IMR-90 (cell line): ENCODE measurements around the gene IFIH1. TPM values are rescaled to one million over a fixed set of nuclear protein-coding genes. Genes with fewer than 3 reads are reported as not detected.
A peak's percentile ranks its signal among the peaks of the same experiment; 100 is the strongest.

Experiments used
- ATAC-seq: fragments of 200-7000 bp; cut with Tn5 transposase; 2 replicates; pipeline ENCODE4 v1.9.1; 2020; ENCODE audit warnings: low read depth, mild to moderate bottlenecking, moderate library complexity
- BruUV-seq: library from RNA; stranded (reverse); fragments of 400-500 nt; replicated peaks from 2 replicates; lab custom pipeline; 2021; lab: Mats Ljungman, UMichigan
- CTCF ChIA-PET: fragments of 300-600 bp; formaldehyde crosslinking; extraction: SDS; loops from one replicate; lab custom pipeline; 2021; ENCODE audit warnings: antibody characterized with exemption; lab: Yijun Ruan, JAX
- POLR2A ChIA-PET: fragments of 300-600 bp; sonication (Branson Sonifier 250); formaldehyde crosslinking; loops from one replicate; lab custom pipeline; 2022; ENCODE audit warnings: antibody characterized with exemption; ENCODE audit not compliant: unreplicated experiment; lab: Charles Lee
- DNase-seq: peaks from one replicate; pipeline ENCODE4 v3.0.0; 2013
- H2AFZ ChIP-seq: replicated peaks from 2 replicates; pipeline ENCODE3; 2013; ENCODE audit warnings: low read length, mild to moderate bottlenecking; ENCODE audit not compliant: poor library complexity
- H2AK5ac ChIP-seq: 2 replicates; pipeline ENCODE4 v1.6.1; 2013; ENCODE audit warnings: low read depth, low read length, inconsistent platforms
- H2AK9ac ChIP-seq: replicated peaks from 2 replicates; pipeline ENCODE3; 2013; ENCODE audit warnings: mild to moderate bottlenecking, low read depth, low read length, moderate library complexity; ENCODE audit not compliant: poor library complexity
- H2BK120ac ChIP-seq: 2 replicates; pipeline ENCODE4 v1.6.1; 2013; ENCODE audit warnings: low read depth, low read length, inconsistent platforms
- H2BK15ac ChIP-seq: 3 replicates; pipeline ENCODE4 v1.6.1; 2013; ENCODE audit warnings: low read depth, low read length, inconsistent platforms
- H2BK20ac ChIP-seq: 2 replicates; pipeline ENCODE4 v1.6.1; 2013; ENCODE audit warnings: low read depth, mild to moderate bottlenecking, inconsistent platforms, low read length, moderate library complexity
- H2BK5ac ChIP-seq: 2 replicates; pipeline ENCODE4 v1.6.1; 2013; ENCODE audit warnings: mild to moderate bottlenecking, low read depth, low read length, inconsistent platforms; ENCODE audit not compliant: poor library complexity, severe bottlenecking
- H3K14ac ChIP-seq: replicated peaks from 2 replicates; pipeline ENCODE4 v1.6.1; 2013; ENCODE audit warnings: low read depth, low read length, inconsistent platforms
- H3K18ac ChIP-seq: 2 replicates; pipeline ENCODE4 v1.6.1; 2013; ENCODE audit warnings: low read depth, low read length, control low read depth
- H3K23ac ChIP-seq: 2 replicates; pipeline ENCODE4 v1.6.1; 2013; ENCODE audit warnings: low read depth, low read length, inconsistent platforms
- H3K27ac ChIP-seq: 2 replicates; pipeline ENCODE4 v1.5.1; 2013; ENCODE audit warnings: mild to moderate bottlenecking, control low read depth, low read length; ENCODE audit not compliant: insufficient read depth
- H3K27me3 ChIP-seq: 2 replicates; pipeline ENCODE4 v1.6.1; 2013; ENCODE audit warnings: low read length; ENCODE audit not compliant: control insufficient read depth, insufficient read depth
- H3K36me3 ChIP-seq: 2 replicates; pipeline ENCODE4 v1.6.1; 2013; ENCODE audit warnings: low read length, mixed read lengths; ENCODE audit not compliant: control insufficient read depth, insufficient read depth
- H3K4ac ChIP-seq: 2 replicates; pipeline ENCODE4 v1.6.1; 2013; ENCODE audit warnings: low read depth, low read length, inconsistent platforms
- H3K4me1 ChIP-seq: 2 replicates; pipeline ENCODE4 v1.6.1; 2013; ENCODE audit warnings: low read length, mixed read lengths; ENCODE audit not compliant: control insufficient read depth, insufficient read depth
- H3K4me2 ChIP-seq: 2 replicates; pipeline ENCODE4 v1.6.1; 2013; ENCODE audit warnings: low read depth, mild to moderate bottlenecking, control low read depth, low read length, moderate library complexity
- H3K4me3 ChIP-seq: 2 replicates; pipeline ENCODE4 v1.5.1; 2013; ENCODE audit warnings: low read depth, mild to moderate bottlenecking, control low read depth, low read length, moderate library complexity; ENCODE audit not compliant: insufficient read depth
- H3K56ac ChIP-seq: 2 replicates; pipeline ENCODE4 v1.6.1; 2013; ENCODE audit warnings: low read length, inconsistent platforms; ENCODE audit not compliant: insufficient read depth; ENCODE audit errors: extremely low read depth
- H3K79me1 ChIP-seq, 2 experiments: 2 replicates each; pipeline ENCODE4 v1.6.1; 2013; ENCODE audit warnings: low read length in 2 of 2, inconsistent platforms in 1 of 2, low read depth in 1 of 2
- H3K9ac ChIP-seq: 2 replicates; pipeline ENCODE4 v1.6.1; 2013; ENCODE audit warnings: low read depth, low read length, control low read depth
- H3K9me1 ChIP-seq: 2 replicates; pipeline ENCODE4 v1.6.1; 2013; ENCODE audit warnings: low read length, inconsistent platforms; ENCODE audit not compliant: insufficient read depth
- H3K9me3 ChIP-seq: 2 replicates; pipeline ENCODE4 v1.6.1; 2013; ENCODE audit warnings: low read length; ENCODE audit not compliant: control insufficient read depth, insufficient read depth
- H4K20me1 ChIP-seq: 2 replicates; pipeline ENCODE4 v1.6.1; 2013; ENCODE audit warnings: low read length, inconsistent platforms; ENCODE audit not compliant: insufficient read depth
- H4K5ac ChIP-seq: 2 replicates; pipeline ENCODE4 v1.6.1; 2013; ENCODE audit warnings: mild to moderate bottlenecking, low read depth, low read length, control low read depth
- H4K8ac ChIP-seq, 2 experiments: 2 replicates each; pipeline ENCODE4 v1.6.1; 2013; ENCODE audit warnings: low read depth in 2 of 2, low read length in 2 of 2, control low read depth in 1 of 2, inconsistent platforms in 1 of 2
- H4K91ac ChIP-seq: 2 replicates; pipeline ENCODE4 v1.6.1; 2013; ENCODE audit warnings: low read depth, low read length, inconsistent platforms; ENCODE audit not compliant: insufficient read depth
- SMC3 ChIP-seq: fragments of 150-350 bp; IDR thresholded peaks from 2 replicates; pipeline ENCODE4 v1.6.1; 2016; ENCODE audit warnings: low read depth, mild to moderate bottlenecking, antibody characterized with exemption, low read length, moderate library complexity
- USF2 ChIP-seq: fragments of 150-350 bp; IDR thresholded peaks from 2 replicates; pipeline ENCODE4 v1.6.1; 2017; ENCODE audit warnings: mild to moderate bottlenecking, antibody characterized with exemption, low read length, low read depth
- WGBS, 2 experiments: methylation state at CpG; one replicate each; pipeline versions ENCODE4 v1.1.5 to v1.1.7; 2013; ENCODE audit warnings: missing lambda C conversion rate in 2 of 2; ENCODE audit not compliant: insufficient read length in 1 of 2; ENCODE audit errors: extremely low coverage in 2 of 2; 5-methylcytosine and 5-hydroxymethylcytosine counted together
- dilution Hi-C: fragments of 300-500 bp; cut with HindIII; formaldehyde crosslinking; loops from one replicate; pipeline ENCODE4 v1.14.3; 2018; ENCODE audit warnings: low sequenced_read_pairs; ENCODE audit not compliant: unreplicated experiment
- in situ Hi-C: fragments of 300-500 bp; cut with MboI; formaldehyde crosslinking; loops from 3 replicates; pipeline ENCODE4 v1.14.3; 2019; ENCODE audit warnings: low sequenced_read_pairs, inconsistent platforms, mixed read lengths
- intact Hi-C: fragments of 100-400 bp; cut with micrococcal nuclease; formaldehyde crosslinking; loops from 2 replicates; pipeline ENCODE4 v1.10.0; 2022
- polyA plus RNA-seq, 3 experiments: library from polyadenylated mRNA; depleted of rRNA; stranded (reverse); fragments of >200 nt; gene quantifications; 2 replicates each; pipeline ENCODE4 v1.2.3, GENCODE V29; 2012; ENCODE audit warnings: low replicate concordance in 1 of 3
- total RNA-seq: library from RNA; depleted of rRNA; stranded (reverse); fragments of >200 nt; gene quantifications from 2 replicates; pipeline ENCODE4 v1.2.3, GENCODE V29; 2012

IFIH1 gene
- total and polyA plus RNA-seq, 2 of the 4 experiments (the other 2 are of a cell fraction) = 1.3 to 1.4 TPM

- H2BK20ac ChIP-seq = no peak overlapping the region
- in situ Hi-C loops = no loop called here
- H2BK120ac ChIP-seq = no peak overlapping the region; the same call in 1 of the 2 replicates
- H3K4me3 ChIP-seq = no peak overlapping the region
- no peaks in the 10 kb centered on the region for H3K9me3 ChIP-seq
- no peak overlapping the region for H3K56ac ChIP-seq
- H4K5ac ChIP-seq = peak overlapping the region; percentile 36; the same call in 1 of the 2 replicates
- H2AFZ ChIP-seq = no peak overlapping the region
- DNase-seq (no peak), ATAC-seq (no peak)
- no peak overlapping the region for H4K8ac ChIP-seq
- no peaks in the 10 kb centered on the region for H3K4me1 ChIP-seq
- no TSS peak for BruUV-seq
- ChIA-PET CTCF (interaction anchor here (1.3 to 4.0 kb wide), 8 partner anchors 10 to 94 kb away, joined by 3 to 25 read pairs (median 6); partner anchors contain the start of gene FAP), POLR2A (no interaction called here)
- H3K4me2 ChIP-seq = no peak overlapping the region
- dilution Hi-C loops = no loop called here
- no peak for TF ChIP-seq SMC3
- TF ChIP-seq USF2 = no peak
- H3K9me1 ChIP-seq = peaks cover 2% of the 10 kb centered on the region; the same call in 1 of the 2 replicates
- no peak overlapping the region for H4K91ac ChIP-seq
- no peak overlapping the region for H2AK9ac ChIP-seq
- H3K9ac ChIP-seq = no peak overlapping the region
- no peak overlapping the region for H3K14ac ChIP-seq
- H3K23ac ChIP-seq = no peak overlapping the region
- H3K4ac ChIP-seq = no peak overlapping the region
- intact Hi-C loops = loop anchor here (5.0 kb wide), 1 partner anchor 633 kb away; no protein-coding TSS in a partner anchor
- no peaks in the 10 kb centered on the region for H3K27me3 ChIP-seq
- WGBS, 2 experiments = no CpG with 5 or more reads among the region's 1 CpG
- H3K18ac ChIP-seq = no peak overlapping the region
- H3K36me3 ChIP-seq = peaks cover 17% of the 10 kb centered on the region
- H3K27ac ChIP-seq = no peak overlapping the region
- no peak overlapping the region for H2AK5ac ChIP-seq
- H4K20me1 ChIP-seq = no peaks in the 10 kb centered on the region
- no peak overlapping the region for H2BK5ac ChIP-seq
- peaks cover 0 to 17% of the 10 kb centered on the region in 2 experiments; a peak in 3 of 4 replicates for H3K79me1 ChIP-seq
- no peak overlapping the region for H2BK15ac ChIP-seq
These were observed 98.1 kb downstream of the IFIH1 start for GRCh38 chr2:162220368-162220767.
